Measurements from ENCODE around the gene SLC39A9.

The SLC39A9 gene

GRCh38 chr14:69483765-69484443 is 85.4 kb downstream of the SLC39A9 start:
- H3K4me3 ChIP-seq (ENCODE audit: low read depth, low read length), result no peak overlapping the region
- TF ChIP-seq, protein P1, sequence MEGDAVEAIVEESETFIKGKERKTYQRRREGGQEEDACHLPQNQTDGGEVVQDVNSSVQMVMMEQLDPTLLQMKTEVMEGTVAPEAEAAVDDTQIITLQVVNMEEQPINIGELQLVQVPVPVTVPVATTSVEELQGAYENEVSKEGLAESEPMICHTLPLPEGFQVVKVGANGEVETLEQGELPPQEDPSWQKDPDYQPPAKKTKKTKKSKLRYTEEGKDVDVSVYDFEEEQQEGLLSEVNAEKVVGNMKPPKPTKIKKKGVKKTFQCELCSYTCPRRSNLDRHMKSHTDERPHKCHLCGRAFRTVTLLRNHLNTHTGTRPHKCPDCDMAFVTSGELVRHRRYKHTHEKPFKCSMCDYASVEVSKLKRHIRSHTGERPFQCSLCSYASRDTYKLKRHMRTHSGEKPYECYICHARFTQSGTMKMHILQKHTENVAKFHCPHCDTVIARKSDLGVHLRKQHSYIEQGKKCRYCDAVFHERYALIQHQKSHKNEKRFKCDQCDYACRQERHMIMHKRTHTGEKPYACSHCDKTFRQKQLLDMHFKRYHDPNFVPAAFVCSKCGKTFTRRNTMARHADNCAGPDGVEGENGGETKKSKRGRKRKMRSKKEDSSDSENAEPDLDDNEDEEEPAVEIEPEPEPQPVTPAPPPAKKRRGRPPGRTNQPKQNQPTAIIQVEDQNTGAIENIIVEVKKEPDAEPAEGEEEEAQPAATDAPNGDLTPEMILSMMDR (IDR thresholded peaks at IDR 0.05; ENCODE audit: borderline replicate concordance, insufficient read depth, low read depth, low read length), result no peak

DNA sequence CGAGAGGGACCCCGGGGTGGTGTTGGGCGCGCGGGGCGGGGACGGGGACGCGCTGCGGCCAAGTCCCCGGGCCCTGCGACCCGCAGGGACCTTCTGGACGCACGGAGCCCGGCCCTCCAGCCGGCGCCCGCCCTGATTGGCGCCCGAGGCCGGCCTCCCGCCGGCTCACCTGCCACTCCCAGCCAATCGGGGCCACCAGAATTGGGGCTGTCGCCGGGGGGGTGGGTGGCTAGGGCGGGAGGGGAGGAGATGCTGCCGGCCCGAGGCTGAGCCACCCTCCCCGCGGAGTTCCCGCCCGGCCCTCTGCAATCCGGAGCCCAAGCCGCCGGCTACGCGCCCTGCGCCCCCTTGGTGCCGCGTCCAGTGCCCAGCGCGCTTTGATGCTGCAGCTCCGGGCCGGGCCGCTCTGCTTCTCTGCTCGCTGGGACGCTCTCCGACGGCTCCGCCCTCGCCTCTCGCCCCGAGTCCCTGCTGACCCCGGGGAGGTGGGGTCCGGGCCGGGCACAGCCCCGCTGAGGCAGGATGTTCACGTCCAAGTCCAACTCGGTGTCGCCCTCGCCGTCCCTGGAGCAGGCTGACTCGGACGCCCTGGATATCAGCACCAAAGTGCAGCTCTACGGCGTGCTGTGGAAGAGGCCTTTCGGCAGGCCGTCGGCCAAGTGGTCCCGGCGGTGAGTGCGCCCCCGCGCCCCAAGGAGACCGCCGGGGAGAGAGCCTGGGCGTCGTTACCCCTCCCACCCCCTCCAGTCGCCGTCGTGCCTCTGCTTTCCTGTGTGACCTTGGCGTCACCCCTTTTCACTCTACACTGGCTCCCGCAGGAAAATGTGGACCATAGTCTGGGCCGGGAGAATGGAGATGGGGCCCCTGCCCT is 86.2 kb downstream of the SLC39A9 start, which contains the start of gene PLEKHD1:
TSS of gene PLEKHD1 (plus strand) at position 285 of the 871 bp plus-strand sequence. CDS start at position 523, 238 bp downstream.
- TF ChIP-seq, protein P1 (IDR thresholded peaks at IDR 0.05; ENCODE audit: borderline replicate concordance, insufficient read depth, low read depth, low read length), result no peak
- H3K4me3 ChIP-seq (ENCODE audit: low read depth, low read length), result no peak within 1 kb of the TSS

DNA sequence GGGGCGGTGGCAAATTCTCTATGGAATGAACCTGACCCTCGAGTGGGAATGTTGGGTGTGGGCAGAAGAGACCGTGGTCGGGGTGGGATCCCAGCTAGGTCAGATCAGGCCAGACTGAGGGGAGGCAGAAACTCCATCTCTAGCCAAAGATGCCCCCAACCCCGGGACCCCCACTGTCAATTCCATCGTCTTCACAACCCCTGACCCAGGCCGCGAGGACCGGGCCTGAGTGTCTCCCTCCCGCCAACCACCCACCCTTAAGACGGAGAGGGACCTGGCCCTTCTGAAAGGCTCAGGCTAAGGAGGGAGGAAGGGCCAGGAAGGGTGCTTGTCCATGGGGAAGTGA is 86.8 kb downstream of the SLC39A9 start:
- no peak overlapping the region for H3K4me3 ChIP-seq (ENCODE audit: low read depth, low read length)
- TF ChIP-seq, protein P1 (IDR thresholded peaks at IDR 0.05; ENCODE audit: borderline replicate concordance, insufficient read depth, low read depth, low read length), result no peak

DNA sequence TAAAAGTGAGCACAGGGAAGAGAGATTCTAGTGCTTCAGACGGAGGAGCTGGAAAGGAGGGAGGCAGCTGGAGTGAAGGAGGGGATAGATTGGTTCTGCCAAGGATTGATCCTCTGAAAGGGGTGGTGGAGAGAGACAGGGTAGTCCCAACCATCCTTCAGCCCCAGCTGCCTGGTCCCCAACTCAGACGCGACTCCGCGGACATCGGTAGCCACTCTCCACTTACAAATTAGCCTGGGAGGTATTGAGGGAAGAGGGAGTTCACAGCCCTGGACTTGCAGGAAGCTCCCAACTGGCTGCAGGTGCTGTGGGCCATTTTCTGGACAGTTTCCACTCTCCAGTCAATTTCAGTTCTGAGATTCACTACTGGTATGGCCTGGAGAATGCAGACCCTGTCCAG is 87.2 kb downstream of the SLC39A9 start:
- TF ChIP-seq, protein P1 (IDR thresholded peaks at IDR 0.05; ENCODE audit: borderline replicate concordance, insufficient read depth, low read depth, low read length), result no peak
- no peak overlapping the region for H3K4me3 ChIP-seq (ENCODE audit: low read depth, low read length)

- TF ChIP-seq, protein P1 (IDR thresholded peaks at IDR 0.05; ENCODE audit: borderline replicate concordance, insufficient read depth, low read depth, low read length), result no peak
Observed at GRCh38 chr14:69487226-69487625, 88.7 kb downstream of the SLC39A9 start.

DNA sequence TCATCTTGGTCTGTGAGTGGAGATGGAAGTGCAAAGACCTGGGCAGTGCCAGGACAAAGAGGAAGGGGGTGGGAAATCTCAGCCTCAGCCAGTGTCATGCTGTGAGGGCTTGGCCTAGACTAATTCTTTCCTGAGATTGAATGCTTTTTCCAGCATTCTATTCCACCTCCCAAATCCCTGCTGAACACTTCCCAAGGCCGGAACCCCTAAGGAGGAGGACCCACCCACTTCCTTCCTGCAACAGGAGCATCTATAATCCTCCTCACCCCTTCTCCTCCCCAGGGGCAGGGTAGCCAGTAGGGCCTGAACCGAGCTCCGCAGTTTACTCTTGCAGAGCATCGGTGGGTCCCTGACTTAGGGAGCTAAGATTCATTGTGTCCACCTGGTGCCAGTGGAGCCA is 89.3 kb downstream of the SLC39A9 start:
- TF ChIP-seq, protein P1 (IDR thresholded peaks at IDR 0.05; ENCODE audit: borderline replicate concordance, insufficient read depth, low read depth, low read length), result no peak
- H3K4me3 ChIP-seq (ENCODE audit: low read depth, low read length), result no peak overlapping the region

More at GRCh38 chr14:69487226-69487625, 88.7 kb downstream of the SLC39A9 start:
- no peak overlapping the region for H3K4me3 ChIP-seq (ENCODE audit: low read depth, low read length)
